ENCODE measurements around the gene DERL2.
A peak's percentile ranks its signal among the peaks of the same experiment; 100 is the strongest.

DERL2 gene

DNA sequence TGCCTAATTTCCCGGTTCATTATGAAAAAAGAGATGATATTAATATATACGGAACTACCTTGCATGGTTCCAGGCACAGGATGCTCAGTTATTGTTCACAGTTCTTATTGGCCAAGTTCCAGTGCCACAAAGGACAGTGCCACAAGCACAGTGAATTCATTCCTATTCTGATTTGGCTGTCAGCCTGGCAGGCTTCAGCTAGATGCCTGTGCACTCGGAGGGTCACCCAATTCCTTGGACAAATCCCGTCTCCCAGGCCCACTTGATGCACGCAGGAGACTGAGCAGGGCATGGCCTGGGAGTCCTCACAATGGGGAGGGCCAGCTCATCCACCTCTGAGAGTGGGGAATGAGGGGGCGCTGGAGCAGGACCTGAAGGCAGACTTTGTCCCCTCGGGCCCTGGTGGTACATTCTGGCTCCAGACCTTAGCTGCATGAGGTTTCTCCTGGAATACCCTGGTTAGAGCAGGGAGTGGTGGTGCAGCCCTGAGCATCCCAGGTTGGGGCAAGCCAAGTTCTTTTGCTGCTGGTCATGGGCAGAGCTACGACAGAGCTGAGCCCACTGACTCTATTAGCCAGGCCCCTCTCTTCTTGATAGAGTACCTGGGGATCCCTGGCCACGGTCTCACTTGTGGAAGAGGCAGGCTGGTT lies 41.7 kb upstream of the DERL2 start:
- no peak for DNase-seq (ENCODE audit: low read depth)
- TF ChIP-seq, protein P1, sequence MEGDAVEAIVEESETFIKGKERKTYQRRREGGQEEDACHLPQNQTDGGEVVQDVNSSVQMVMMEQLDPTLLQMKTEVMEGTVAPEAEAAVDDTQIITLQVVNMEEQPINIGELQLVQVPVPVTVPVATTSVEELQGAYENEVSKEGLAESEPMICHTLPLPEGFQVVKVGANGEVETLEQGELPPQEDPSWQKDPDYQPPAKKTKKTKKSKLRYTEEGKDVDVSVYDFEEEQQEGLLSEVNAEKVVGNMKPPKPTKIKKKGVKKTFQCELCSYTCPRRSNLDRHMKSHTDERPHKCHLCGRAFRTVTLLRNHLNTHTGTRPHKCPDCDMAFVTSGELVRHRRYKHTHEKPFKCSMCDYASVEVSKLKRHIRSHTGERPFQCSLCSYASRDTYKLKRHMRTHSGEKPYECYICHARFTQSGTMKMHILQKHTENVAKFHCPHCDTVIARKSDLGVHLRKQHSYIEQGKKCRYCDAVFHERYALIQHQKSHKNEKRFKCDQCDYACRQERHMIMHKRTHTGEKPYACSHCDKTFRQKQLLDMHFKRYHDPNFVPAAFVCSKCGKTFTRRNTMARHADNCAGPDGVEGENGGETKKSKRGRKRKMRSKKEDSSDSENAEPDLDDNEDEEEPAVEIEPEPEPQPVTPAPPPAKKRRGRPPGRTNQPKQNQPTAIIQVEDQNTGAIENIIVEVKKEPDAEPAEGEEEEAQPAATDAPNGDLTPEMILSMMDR (conservative IDR thresholded peaks at IDR 0.05; ENCODE audit: low read depth, low read length): no peak

DNA sequence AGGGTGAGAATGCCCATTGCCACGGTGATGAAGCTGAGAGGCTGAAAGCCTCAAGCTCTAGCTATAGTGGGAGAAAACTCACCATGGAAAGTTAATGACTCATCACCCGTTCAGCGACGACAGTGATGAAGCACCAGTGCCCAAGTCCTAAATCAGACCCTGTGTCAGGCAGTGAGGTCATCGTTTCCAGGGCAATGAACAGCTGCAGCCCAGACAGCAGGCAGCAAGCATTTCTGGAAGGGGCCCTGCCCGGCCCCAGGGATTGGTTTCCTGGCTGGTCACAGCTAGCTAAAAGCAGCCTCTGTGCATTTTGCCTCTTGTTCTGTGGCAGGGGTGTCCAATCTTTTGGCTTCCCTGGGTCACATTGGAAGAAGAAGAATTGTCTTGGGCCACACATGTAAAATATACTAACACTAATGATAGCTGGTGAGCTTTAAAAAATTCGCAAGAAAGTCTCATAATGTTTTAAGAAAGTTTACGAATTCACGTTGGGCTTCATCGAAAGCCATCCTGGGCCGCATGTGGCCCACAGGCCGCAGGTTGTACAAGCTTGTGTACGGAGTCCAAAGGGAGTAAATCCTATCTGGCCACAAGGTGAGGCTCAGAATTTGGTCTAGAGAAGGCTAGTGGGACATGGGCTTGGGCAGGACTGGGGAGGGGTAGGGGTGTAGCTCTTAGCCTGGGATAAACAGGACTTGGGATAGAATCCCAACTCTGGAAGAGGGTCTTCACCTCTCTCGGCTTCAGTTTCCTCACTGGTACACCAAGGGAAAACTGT lies 41.0 kb upstream of the DERL2 start:
- TF ChIP-seq, protein P1 (conservative IDR thresholded peaks at IDR 0.05; ENCODE audit: low read depth, low read length): no peak
- DNase-seq (ENCODE audit: low read depth): peak; percentile 84
- no peak overlapping the region for H3K4me3 ChIP-seq (ENCODE audit: low read length)

More for the DNA sequence above, 41.7 kb upstream of the DERL2 start:
- H3K4me3 ChIP-seq (ENCODE audit: low read length): no peak overlapping the region

DNA sequence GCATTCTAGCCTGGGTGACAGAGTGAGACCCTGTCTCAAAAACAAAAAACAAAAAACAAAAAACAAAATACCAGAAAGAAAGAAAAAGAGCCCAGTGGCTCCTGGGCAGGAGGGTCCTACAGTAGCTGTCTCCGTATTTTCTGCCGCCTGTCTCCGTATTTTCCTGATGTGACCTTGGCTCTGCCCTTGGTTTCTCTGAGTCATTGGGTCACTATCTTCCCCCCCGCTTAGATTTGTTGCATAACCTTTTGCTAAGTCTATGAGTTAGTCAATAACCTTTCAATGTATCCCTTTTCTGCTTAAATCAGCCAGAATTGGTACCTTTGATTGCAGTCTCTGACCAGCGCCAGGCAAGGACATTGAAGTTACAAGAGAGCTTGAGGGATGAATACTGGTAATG lies 37.3 kb upstream of the DERL2 start:
- TF ChIP-seq, protein P1 (conservative IDR thresholded peaks at IDR 0.05; ENCODE audit: low read depth, low read length): no peak
- no peak for DNase-seq (ENCODE audit: low read depth)
- no peak overlapping the region for H3K4me3 ChIP-seq (ENCODE audit: low read length)

DNA sequence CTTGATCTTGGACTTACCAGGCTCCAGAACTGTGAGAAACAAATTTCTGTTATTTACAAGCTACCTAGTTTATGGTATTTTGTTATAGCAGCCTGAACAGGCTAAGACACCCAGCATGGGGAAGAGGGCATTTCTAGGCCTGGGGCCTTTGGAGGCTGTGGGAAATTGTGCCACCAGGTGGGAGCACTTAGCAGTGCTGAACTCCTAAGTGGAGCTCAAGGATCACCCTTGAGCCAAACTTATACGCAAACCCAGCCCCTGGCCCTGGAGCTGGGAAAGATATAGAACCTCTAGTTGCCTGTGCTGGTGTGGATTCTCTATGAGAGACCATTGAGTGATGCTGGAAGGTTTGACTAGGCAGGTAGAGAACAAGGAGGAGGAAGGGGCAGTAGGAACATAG lies 36.5 kb upstream of the DERL2 start:
- DNase-seq (ENCODE audit: low read depth): no peak
- TF ChIP-seq, protein P1 (conservative IDR thresholded peaks at IDR 0.05; ENCODE audit: low read depth, low read length): no peak
- H3K4me3 ChIP-seq (ENCODE audit: low read length): no peak overlapping the region

DNA sequence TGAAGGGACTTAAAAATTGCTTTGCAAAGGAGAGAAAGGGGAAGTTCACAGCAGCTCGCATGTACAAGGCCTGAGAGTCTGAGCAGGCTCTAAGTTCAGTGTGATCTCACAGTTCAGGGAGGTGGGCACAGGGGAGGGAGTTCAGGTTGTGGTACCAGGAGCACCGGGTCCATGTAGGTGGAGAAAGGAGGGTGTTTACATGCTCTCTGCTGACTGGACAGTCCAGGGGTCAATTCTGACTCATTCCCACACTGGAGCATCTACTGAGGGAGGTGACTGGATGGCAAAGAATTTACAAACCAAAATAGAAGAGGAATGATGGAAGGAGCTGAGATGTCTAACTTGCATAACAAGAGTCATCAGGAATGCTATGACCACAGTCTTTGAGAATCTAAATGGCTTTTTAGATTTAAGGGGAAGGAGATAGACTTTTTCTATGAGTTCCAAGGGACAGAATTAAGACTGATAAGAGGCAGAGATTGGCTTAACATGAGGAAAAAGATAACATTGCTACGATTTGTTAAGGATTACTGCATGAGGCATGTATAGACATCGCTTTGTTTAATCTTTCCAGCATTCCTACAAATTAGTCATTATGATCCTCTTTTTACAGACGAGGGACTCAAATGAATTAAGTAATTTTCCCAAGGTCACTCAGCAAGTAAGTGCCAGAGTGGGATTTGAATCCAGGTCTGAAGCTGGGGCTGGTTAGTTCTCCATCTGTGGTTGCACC lies 30.2 kb upstream of the DERL2 start:
- peak; percentile 73 for DNase-seq (ENCODE audit: low read depth)
- TF ChIP-seq, protein P1 (conservative IDR thresholded peaks at IDR 0.05; ENCODE audit: low read depth, low read length): no peak
- no peak overlapping the region for H3K4me3 ChIP-seq (ENCODE audit: low read length)

DNA sequence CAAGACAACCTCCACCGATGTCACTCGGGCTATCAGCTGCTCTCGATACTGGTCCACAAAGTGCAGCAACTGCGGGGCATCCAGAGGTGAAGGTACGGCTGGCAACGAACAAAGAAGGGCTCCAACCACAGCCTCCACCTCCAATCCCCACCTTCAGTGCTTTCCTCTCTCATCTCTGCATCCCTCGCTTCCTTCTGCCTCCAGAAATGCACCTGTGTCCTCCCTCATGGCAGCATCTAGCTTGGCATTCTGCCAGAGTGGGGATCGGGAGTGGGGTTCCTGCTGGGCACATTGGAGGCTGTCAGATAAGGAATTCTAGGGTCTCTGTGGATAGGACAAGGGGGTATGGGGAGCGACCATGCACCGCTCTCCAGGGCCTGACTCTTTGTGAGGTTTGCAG lies 29.0 kb upstream of the DERL2 start:
- no peak overlapping the region for H3K4me3 ChIP-seq (ENCODE audit: low read length)
- TF ChIP-seq, protein P1 (conservative IDR thresholded peaks at IDR 0.05; ENCODE audit: low read depth, low read length): no peak
- no peak for DNase-seq (ENCODE audit: low read depth)
